GM18498 (cell line): ENCODE measurements around the gene SLC30A4.
"Not testable (repeated sequence)": the region's sequence is repeated elsewhere in the genome, so short reads cannot be mapped to it uniquely, and the experiment has no call there.

ENCODE experiments used
- ATAC-seq: cut with Tn5 transposase; IDR thresholded peaks from one replicate; pipeline ENCODE4 v1.9.1; 2021; ENCODE audit warnings: mild to moderate bottlenecking, moderate library complexity; ENCODE audit not compliant: unreplicated experiment

Gene SLC30A4

DNA sequence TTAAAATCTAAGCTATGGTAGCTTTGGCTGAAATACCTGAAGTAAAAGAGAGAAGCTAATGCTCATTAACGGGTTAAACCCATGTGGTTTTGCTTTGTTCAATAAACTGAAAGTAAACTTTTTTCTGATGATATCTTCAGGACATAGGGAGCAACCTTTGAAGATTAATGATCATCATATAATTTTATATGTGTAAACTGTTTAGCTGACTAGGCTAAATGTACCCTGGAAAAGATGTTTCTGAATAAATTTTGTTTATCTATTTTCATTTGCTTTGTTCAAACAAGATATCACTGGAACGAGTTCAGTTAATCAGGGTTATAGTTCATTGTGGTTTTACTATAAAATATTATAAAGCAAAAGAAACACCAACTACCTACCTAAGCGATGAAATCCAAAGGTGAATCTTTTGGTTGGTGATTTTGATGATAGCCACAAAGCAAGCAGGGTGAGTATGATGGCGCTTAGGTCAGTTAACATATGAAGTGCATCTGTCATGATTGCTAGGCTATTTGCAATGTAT lies 11.7 kb downstream of the SLC30A4 start:
- ATAC-seq, result no peak

DNA sequence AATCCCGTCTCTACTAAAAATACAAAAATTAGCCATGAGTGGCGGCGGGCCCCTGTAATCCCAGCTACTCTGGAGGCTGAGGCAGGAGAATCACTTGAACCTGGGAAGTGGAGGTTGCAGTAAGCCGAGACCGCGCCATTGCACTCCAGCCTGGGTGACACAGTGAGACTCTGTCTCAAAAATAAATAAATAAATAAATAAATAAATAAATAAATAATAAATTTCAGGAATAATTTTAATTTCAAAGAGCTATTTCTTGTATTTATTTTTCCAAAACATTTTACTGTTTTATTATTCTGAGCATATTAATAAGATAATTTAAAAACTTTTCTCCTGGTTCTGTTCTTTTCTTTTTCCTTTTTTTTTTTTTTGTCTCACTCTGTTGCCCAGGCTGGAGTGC lies 15.4 kb downstream of the SLC30A4 start:
- ATAC-seq, result not testable (repeated sequence)

DNA sequence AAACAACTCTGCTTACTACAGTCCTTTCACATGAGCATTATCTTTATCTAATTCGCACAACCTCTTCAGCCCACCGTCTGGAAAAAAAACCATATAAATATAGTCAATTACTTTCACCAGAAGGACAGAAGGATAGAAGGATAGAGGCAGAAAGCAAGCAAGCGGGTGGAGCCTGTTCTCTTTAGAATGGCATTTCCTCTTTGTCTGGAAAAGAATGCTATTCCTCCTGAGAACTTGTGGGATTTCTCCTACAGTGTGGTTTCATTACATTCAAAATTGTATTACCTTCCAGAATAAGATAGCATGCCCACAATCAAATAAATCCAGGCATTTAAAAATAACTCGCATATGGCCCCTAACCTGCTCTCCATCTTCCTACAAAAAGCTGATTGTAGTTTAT lies 23.1 kb downstream of the SLC30A4 start:
- no peak for ATAC-seq

DNA sequence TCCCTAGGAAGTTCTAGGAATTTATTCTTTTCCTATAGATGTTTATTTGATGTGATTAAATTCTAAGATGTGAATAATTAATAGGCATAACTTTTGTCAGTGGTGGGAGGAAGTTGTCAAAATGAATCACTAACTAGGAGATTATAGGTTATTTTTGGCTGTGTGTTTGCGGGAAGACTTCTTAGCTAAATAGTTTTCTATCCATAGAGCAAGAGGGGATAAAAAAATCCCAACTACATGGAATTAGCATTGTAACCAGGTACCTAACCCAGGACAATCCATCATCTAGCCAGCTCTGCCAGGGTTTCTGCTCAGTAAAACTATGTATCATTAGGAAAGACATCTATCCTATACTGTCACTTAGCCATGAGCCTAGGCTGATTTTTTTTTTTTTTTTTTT lies 23.9 kb downstream of the SLC30A4 start:
- no peak for ATAC-seq

DNA sequence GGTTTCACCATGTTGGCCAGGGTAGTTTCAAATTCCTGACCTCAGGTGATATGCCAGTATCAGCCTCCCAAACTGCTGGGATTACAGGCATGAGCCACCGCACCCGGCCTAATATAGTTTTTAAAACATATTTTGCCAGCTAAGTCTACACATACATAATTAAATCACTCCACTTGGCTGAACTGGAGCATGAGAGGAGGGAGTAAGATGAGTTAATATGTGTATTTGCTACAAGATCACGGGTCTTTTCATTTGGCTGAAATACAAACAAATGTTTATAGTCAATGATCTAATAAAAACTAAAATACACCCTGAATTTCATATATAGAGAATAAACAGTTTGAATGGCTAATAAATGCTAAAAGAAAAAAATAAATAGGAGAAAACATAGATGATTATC lies 25.3 kb downstream of the SLC30A4 start:
- no peak for ATAC-seq

DNA sequence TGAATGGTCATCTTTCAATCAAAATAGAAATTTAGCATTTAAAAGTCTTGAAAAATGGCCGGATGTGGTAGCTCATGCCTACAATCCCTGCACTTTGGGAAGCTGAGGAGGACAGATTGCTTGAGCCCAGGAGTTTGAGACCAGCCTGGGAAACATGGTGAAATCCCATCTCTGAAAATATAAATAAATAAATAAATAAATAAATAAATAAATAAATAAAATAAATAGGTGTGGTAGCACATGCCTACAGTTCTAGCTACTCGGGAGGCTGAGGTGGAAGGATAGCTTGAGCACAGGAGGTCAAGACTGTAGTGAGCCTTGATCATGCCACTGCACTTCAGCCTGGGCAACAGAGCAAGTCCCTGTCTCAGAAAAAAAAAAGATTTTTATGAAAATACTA lies 25.9 kb downstream of the SLC30A4 start:
- no peak for ATAC-seq

DNA sequence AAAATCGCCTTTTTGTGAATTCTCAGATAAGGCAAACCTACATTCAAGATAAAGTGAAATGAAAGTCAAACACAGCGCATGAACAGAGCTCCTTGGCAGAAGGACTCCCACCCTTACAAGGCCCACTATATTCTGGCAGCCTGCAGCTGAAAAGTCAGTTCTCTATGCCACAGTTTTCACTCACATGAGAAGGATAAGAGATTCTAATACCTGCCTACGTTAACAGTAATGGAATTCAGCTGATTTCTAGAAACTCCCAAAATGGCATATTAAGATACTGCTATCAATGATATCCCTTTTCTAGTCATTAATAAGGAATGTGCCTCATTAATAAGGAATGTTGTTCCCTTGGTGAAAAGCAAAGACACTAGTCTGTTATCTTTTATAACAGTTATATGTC lies 27.0 kb downstream of the SLC30A4 start:
- no peak for ATAC-seq

DNA sequence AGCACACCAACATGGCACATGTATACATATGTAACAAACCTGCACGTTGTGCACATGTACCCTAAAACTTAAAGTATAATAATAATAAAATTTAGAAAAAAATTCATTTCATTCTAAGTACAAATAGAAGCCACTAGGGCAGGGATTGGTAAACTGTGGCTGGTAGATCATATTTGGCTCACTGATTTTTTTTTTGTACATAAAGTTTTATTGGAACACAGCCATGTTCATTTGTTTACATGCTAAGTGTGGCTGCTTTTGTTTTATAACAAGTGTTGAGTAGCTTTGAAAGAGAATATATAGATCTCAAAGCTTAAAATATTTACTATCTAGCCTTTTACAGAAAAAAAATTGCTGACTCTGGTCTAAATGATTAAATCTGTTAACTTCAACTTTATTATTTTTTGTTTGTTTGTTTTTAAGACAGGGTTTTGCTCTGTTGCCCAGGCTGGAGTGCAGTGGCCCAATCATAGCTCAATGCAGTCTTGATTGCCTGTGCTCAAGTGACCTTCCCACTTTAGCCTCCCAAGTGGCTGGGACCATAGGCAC lies 32.8 kb downstream of the SLC30A4 start:
- no peak for ATAC-seq

DNA sequence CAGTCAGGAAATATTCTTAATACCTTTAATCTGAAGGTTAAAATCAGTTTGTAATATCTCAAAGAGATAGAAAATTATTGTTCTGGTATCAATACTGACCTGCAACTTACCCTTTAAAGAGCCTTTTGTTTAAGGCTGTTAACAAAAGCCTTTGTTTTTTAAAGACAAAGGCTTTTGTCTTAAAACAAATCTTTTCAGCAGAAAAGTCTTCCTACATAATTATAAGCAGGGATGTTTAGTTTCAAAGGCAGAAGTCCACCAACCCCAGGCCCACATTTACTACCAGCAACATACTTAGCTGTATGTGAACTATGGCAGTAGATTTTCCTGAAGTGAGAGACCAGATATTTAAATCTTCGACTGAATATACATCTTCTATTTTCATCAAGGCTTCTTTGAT lies 36.2 kb downstream of the SLC30A4 start:
- no peak for ATAC-seq

DNA sequence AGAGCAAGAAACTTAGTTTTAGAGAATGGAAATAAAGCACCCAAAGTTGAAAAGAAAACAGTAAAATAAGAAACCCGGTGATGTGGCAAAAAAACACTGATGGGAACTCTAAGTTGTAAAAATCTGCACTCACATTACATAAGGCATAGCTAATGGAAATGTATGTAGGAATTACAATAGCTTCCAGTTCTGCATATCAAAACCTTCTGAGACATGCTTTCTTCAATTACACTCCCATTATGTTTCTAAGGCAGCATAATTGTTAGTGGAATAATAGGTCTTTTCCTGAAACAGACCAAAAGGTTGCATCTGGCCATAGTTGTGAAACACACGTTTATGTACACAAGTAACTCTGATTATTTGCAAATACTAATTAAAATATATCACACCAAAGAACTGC lies 41.4 kb downstream of the SLC30A4 start:
- no peak for ATAC-seq

DNA sequence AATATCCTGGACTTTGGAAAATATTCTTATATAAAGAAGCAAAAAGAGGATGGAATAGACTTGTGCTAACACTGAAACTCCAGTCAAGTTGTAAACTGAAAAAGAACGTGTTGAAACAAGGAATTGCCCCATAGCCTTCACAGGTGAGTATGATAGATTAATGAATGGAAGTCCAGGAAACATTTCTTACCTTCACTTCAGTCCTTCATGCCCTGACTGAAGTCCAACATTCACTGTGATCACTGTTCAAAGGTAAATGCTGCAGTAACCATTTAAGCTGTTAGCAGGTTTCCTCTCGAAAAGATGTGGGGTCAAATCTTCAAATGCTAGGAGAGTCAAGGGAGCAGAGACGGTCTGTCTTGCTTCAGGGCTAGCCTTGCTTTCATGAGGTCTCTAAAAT lies 46.1 kb downstream of the SLC30A4 start:
- ATAC-seq, result no peak

DNA sequence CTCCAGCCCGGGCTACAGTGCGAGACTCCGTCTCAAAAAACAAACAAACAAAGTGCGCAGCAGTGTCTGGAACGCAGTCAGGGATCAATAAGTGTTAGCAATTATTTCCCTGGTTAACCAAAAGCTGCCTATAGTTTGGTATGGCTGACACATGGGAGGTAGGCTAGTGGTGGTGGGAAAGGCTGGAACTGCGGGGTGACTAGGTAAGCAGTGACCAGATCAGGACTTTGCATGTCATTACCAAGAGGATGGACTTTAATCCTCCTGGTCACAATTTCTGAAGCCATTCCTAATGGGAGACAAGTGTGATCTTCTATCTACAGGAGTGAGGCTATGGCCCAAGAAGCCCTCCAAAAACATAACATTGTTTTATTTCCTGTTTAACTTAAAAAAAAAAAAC lies 47.8 kb downstream of the SLC30A4 start:
- ATAC-seq, result no peak

DNA sequence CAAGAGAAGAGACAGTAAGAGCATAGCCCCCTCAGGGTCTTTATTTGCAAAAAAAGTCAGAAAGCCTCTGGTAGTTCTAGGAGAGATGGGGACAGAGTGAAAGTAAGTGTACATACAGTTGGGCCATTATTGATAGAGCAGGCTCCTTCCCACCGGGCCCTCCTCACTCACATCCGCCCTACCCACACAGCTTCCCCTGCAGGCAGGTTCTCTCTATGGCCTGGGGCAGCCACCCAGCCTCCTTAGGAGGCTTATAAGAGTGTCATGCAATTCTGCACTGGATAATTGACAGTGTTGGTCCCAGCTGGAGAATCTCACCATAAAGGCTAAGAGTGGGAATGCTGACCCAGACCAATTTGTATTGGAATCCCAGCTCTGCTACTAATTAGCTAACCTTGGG lies 49.5 kb downstream of the SLC30A4 start:
- no peak for ATAC-seq

DNA sequence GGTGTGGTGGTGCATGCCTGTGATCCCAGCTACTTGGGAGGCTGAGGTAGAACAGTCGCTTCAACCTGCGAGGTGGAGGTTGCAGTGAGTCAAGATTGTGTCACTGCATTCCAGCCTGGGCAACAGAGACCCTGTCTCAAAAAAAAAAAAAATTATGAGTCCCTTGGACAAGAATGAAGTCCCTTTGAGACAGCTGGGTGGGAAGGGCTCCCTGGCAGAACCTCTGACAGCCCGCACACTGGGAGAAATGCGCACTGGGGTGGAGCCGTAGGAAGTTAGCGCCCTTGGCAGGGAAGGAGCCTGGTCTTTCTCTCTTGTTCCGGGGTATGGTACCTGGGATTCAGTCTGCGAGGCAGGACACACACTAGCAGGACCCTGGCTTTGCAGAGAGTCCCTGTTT lies 51.4 kb downstream of the SLC30A4 start:
- ATAC-seq, result no peak

DNA sequence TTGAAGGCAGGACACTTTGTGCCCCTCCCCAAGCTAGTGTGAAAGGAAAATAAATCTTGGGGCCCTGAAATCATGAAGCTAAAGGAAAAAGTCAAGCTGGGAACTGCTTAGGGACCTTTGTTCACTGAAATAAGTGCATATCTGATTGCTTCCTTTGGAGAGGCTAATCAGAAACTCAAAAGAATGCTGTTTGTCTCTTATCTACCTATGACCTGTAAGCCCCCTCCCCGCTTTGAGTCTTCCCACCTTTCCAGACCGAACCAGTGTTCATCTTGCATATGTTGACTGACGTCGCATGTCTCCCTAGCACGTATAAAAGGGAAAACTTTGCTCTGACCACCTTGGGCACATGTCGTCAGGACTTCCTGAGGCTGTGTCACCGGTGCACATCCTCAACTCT lies 53.1 kb downstream of the SLC30A4 start:
- no peak for ATAC-seq

DNA sequence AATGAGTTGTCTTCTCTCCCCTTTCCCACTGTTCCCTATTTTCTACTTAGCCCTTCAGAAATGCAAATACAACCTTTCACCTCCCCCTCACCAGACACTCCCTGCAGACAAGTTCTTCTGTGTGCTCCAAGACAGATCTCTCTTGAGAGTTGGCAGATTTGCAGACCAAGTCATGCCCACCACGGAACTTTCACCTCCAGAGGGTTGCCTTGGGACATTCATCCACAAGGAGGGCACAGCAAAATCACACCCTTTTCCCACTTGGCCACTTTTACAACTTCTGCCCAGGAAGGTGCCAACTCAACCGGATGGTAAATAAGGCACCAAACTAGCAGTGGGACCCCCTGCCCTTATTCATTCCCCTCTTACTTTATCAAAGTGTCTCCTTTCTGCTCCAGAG lies 53.5 kb downstream of the SLC30A4 start:
- ATAC-seq, result no peak

DNA sequence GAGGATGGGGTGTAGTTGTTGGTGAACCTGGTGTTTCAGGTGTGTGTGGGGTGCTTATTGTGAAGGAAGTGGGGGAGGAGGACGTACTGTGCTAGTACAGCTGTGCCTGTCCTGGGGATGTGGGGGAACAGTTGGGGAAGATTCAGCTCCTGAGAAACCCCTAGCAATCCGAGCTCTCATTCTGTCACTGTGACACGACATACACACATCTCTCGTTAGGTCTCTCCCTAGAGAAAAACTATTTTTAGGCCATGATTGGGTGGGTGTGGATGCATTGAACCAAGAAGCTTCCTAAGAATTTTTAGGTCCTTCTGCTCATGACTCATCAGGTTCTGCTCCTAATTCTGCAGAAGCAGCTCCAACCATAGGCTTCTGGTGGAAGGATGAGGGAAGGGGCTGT lies 54.3 kb downstream of the SLC30A4 start:
- ATAC-seq, result no peak

DNA sequence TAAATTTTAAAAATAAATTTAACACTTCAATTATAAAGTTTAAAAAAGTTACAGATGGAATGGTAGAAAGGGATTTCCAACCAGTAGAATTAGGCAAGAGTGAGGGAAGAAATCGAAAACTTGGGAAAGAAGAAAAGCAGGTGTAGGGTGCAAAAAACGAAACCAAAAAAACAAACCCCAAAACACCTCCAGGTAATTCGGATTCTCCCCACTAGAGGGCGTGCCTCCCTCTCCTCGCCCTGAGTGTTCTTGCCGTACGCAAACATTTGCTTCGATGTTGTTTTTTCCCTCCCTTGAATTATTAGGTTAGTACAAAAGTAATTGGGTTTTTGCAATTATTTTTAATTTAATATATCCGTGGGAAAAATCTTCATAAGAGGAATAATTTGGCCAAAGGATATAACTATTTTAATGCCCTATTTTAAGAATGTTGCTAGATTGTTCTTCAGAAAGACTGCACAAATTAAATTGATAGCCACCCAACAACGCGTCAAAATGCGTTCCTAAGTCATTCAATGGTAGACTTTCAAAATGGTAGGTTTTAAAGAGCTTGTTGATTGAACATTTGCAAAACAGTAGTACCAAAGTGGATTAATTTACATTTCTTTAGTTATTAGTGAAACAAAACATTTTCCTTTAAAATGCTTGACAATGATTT lies 63.7 kb downstream of the SLC30A4 start:
- ATAC-seq, result no peak

DNA sequence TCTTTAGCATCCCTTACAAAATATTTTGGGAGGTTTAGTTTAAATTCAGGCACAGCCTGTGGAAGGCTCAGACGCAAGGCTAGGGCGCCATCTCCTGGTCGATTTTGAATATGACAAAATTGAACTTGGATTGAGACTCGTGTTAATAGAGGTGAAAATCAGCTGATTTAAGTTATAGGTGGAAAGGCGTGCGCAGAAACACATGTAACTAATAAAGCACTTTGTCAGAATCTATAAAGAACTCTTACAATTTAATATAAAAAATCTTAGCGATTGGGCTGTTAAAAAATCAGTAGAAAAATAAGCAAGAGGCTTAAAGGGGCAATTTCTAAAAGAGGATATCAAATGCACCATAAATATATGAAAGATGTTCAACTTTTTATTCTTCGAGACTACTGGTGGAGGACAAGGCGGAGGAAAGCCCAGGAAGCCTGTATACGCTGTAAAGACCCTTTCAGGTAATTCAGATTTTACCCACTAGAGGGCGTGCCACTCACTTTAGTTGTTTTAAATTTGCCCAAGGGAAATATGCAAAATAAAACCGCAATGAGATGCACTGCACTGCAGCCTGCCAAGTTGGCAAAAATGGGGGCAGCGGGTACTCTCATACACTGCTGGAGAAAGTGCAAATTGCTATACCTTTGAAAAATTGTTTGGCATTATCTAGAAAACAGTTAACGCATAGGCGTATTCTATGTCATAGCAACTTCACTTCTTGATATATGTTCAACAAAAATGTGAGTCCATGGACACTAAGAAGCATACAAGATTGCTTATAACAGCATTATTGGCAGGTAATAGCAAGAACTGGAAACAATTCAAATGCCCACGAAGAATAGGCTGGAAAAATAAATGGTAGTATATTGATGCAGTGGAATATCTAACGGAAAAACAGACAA lies 64.7 kb downstream of the SLC30A4 start:
- ATAC-seq, result peak; percentile 70

DNA sequence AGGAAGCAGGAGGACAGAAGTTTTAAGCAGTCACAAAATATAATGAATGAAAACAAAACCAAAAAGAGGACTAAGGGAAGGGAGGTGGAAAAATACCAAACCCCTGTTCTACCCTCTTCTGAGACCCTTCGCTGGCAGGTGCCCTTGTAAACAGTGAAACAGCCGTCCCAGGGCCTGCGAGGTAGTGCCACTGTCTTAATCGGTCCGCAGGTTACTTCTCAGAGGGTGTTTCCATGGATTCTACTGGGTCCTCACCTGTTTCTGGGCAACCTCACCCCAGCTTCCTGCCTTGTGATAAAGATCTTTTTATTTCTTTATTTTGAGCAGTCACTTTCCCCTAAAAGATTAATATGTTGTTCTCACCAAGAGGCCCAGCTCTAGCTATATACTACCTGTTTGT lies 65.3 kb downstream of the SLC30A4 start:
- ATAC-seq, result no peak

DNA sequence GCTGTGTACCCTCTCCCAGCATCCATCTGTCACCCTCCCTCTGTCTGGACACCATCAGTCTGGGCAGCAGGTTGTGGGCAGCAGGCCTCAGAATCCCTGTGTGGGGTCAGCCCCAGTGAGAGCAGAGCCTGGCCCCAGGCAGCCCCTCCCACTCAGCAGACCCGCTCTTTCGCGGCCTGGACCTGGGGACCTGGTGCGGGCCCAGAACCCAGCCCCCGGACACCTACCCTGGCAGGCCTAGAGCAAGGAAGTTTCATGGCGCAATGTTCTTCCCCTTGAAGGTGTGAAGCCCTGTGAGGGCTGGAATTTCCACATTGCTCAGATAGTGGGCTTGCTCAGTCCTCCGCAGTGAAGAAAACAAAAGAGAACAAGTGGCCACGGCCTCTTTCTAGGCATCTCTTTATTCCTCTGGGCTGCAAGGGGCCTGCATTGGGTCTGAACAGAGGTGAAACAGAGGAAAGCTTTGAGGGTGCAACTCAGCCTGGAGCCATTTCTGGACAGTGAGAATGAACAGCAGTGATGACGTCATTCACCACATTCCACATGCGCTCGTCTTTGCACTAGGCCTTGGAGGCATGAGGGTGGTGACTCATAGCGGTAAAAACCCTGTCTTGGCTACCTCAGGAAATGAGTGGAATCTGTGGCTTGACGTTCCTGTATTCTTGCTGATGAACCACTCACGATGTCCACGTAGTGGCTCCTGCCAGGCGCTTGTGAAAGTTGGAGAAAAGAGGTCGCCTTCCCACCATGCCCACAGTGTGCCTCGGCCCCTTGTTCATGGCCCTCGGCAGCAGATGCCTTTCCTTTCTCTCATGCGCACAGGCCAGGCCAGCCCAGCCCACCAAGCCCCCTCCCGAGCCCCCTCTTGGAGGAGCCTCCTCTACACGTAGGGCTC lies 66.1 kb downstream of the SLC30A4 start:
- no peak for ATAC-seq
